Measurements from ENCODE around the gene SCN1B.

SCN1B gene

DNA sequence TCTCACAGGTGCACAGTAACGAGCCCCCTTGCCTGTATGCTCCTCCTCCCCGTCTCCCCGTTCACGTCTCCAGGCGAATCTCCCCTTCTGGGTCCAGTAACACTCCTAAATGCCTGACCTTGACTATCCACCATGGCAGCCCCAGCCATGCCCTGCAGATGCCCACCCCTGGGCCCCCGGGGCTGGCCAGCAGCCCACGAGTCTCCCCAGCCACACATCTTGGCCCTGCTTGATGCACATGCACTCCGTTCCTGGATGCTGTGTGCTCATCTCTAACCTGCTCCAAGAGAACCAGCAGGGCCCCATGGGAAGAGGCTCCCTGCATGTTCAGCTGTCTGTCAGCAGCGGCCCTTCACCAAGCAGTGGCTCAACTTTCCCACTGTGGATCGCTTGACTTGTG, 43.2 kb downstream of the SCN1B start:
- no peak overlapping the region for H2BK12ac ChIP-seq (ENCODE audit: low read length in 2 of 2)
- H3K14ac ChIP-seq (ENCODE audit: low read length in 2 of 2), result no peak overlapping the region
- H3K79me1 ChIP-seq (replicated peaks; ENCODE audit: low read length, poor library complexity, severe bottlenecking), result no peaks in the 10 kb centered on the region
- no peak overlapping the region for H3K27ac ChIP-seq (ENCODE audit: low read length, poor library complexity, severe bottlenecking)
- H4K8ac ChIP-seq (ENCODE audit: low read length), result no peak overlapping the region
- WGBS, result 72% methylated on average over 10 of the region's 10 CpGs
- no peak overlapping the region for H3K4me3 ChIP-seq (ENCODE audit: insufficient read depth in 1 of 2, low read depth in 1 of 2, low read length in 2 of 2)
- H3K4ac ChIP-seq (ENCODE audit: low read depth in 1 of 2, low read length in 2 of 2), result no peak overlapping the region
- no peak overlapping the region for H4K91ac ChIP-seq (ENCODE audit: low read length)
- H3K9me3 ChIP-seq (ENCODE audit: control insufficient read depth, low read length), result peaks cover 6% of the 10 kb centered on the region
- peaks cover 2% of the 10 kb centered on the region for H3K4me1 ChIP-seq (ENCODE audit: control insufficient read depth, insufficient read depth, low read depth, low read length)
- H2BK120ac ChIP-seq (ENCODE audit: low read depth, low read length), result no peak overlapping the region
- H3K27me3 ChIP-seq (ENCODE audit: control insufficient read depth in 1 of 2, insufficient read depth in 1 of 2, low read length in 2 of 2), result peaks cover 9 to 48% of the 10 kb centered on the region in 2 experiments
- no peak for DNase-seq
- H2BK5ac ChIP-seq (ENCODE audit: low read depth, low read length, poor library complexity, severe bottlenecking), result no peak overlapping the region
- H3K4me2 ChIP-seq (ENCODE audit: low read length, poor library complexity, severe bottlenecking), result no peak overlapping the region
- H2AK5ac ChIP-seq (ENCODE audit: low read length, severe bottlenecking), result no peak overlapping the region
- H3K23ac ChIP-seq (ENCODE audit: low read length in 2 of 2), result no peak overlapping the region
- H3K36me3 ChIP-seq (ENCODE audit: control insufficient read depth in 1 of 2, insufficient read depth in 2 of 2, low read depth in 1 of 2, low read length in 2 of 2), result no peaks in the 10 kb centered on the region
- no peak overlapping the region for H3K18ac ChIP-seq (ENCODE audit: low read depth in 1 of 2, low read length in 2 of 2)
- H2BK15ac ChIP-seq (ENCODE audit: low read depth, poor library complexity, severe bottlenecking), result no peak overlapping the region
- no peak overlapping the region for H2AFZ ChIP-seq (ENCODE audit: low read depth, low read length)
- no peak overlapping the region for H3K9ac ChIP-seq (ENCODE audit: low read length)

DNA sequence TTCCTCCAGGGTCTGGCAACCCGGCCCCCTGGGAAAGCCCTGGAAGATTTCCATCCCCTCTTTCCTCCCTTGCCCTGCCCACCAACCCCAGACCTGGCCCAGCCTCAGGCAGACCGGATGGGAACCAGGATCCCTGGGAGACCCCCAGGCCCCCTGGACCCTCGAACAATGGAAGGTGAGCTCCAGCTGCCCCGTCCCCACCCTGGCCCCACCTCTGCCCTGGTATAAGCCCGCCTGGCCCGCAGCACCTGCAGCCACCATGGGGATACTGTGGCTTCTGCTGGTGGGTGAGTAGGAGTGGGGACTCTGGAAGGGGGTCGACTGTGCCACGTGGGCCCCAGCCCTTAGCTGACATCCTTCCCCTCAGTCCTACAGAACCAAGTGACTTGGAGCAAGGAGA, 43.7 kb downstream of the SCN1B start:
- Histone ChIP-seq H3K36me3 (ENCODE audit: control insufficient read depth in 1 of 2, insufficient read depth in 2 of 2, low read depth in 1 of 2, low read length in 2 of 2) (no peaks in the 10 kb centered on the region), H4K8ac (ENCODE audit: low read length) (no peak overlapping the region), H2BK5ac (ENCODE audit: low read depth, low read length, poor library complexity, severe bottlenecking) (no peak overlapping the region), H2BK12ac (ENCODE audit: low read length in 2 of 2) (no peak overlapping the region), H3K9ac (ENCODE audit: low read length) (no peak overlapping the region), H3K23ac (ENCODE audit: low read length in 2 of 2) (no peak overlapping the region), H4K91ac (ENCODE audit: low read length) (peak overlapping the region; percentile 31), H2BK120ac (ENCODE audit: low read depth, low read length) (no peak overlapping the region), H3K4me1 (ENCODE audit: control insufficient read depth, insufficient read depth, low read depth, low read length) (no peaks in the 10 kb centered on the region), H2BK15ac (ENCODE audit: low read depth, poor library complexity, severe bottlenecking) (no peak overlapping the region), H3K18ac (ENCODE audit: low read depth in 1 of 2, low read length in 2 of 2) (no peak overlapping the region), H3K4me3 (ENCODE audit: insufficient read depth in 1 of 2, low read depth in 1 of 2, low read length in 2 of 2) (no peak overlapping the region), H3K4me2 (ENCODE audit: low read length, poor library complexity, severe bottlenecking) (no peak overlapping the region), H3K27me3 (ENCODE audit: control insufficient read depth in 1 of 2, insufficient read depth in 1 of 2, low read length in 2 of 2) (peaks cover 9 to 49% of the 10 kb centered on the region in 2 experiments), H3K9me3 (ENCODE audit: control insufficient read depth, low read length) (peaks cover 6% of the 10 kb centered on the region), H3K27ac (ENCODE audit: low read length, poor library complexity, severe bottlenecking) (no peak overlapping the region), H3K79me1 (replicated peaks; ENCODE audit: low read length, poor library complexity, severe bottlenecking) (no peaks in the 10 kb centered on the region), H3K14ac (ENCODE audit: low read length in 2 of 2) (no peak overlapping the region), H2AK5ac (ENCODE audit: low read length, severe bottlenecking) (no peak overlapping the region), H2AFZ (ENCODE audit: low read depth, low read length) (no peak overlapping the region), H3K4ac (ENCODE audit: low read depth in 1 of 2, low read length in 2 of 2) (no peak overlapping the region)
- WGBS, result 71% methylated on average over 5 of the region's 8 CpGs
- no peak for DNase-seq

DNA sequence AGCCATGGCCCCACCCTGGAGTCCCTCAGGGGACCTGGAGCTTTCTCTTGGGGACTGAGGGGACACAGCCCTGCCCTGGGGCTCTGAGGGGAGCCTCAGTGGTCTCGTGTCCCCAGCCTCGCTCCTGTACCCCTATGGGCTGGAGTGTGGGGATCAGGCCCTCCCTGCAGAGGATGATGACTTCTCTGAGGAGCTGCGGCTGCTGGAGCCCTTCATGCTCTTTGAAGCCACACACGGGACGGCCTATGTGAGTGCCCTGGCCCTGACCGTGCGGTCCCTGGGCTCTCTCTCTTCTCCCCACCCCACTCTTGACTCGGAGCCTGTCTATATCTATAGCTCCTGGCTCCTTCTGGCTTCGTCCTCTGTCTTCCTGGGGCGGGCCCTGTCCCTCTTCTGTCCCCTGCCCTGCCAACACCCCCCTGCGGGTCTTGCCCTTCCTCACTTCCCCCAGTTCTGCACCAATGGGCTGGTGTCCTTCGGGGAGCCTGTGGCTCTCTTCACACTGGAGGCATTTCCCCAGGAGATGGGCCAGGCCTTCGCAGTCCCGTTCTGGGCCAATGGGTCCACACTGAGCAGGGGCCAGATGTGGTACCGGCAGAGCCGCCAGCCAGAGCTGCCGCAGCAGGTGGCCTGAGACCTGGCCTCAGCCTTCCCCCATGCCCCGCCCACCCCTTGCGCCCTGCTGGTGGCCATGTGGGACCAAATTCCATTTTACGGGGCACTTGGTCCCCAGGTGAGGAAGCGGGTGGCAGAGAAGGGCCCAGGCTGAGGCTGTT, 44.3 kb downstream of the SCN1B start:
- 85% methylated on average over 21 of the region's 21 CpGs for WGBS
- peaks cover 9 to 51% of the 10 kb centered on the region in 2 experiments for H3K27me3 ChIP-seq (ENCODE audit: control insufficient read depth in 1 of 2, insufficient read depth in 1 of 2, low read length in 2 of 2)

DNA sequence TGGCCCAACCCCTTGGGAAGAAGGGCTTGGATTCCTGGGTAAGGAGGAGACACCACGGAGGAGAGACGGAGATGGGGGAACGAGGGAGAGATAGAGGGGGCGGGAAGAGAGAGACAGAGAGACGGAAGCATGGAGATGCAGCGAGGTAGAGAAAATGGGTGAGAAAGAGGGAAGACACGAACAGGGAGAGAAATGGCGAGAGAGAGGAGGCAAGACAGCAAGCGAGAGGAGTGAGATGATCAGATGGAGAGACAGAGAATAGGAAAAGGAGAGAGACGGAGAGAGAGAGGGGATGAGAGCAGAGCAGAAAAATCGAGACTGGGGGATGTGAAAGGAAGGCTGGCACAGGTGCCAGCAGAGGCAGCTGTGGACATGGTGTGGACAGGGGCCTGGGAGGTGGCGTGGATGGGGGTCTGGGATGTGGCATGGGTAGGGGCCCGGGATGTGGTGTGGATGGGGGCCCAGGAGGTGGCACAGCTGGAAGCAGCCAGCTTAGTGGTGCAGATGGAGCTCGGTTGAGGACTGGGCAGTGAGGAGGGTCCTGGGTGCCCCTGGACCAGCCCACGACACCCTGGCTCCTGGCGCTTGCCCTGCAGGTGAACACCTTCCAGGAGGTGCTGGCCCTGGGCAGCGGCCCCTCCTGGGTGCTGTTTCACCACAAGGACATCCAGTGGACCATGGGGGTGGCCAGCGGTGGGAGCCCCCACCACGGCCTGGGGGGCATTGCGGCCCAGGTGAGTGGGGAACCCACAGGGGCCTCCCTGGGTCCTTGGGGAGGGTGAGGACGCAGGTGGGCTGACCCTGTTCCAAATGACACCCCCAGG, 45.1 kb downstream of the SCN1B start:
- H3K9ac ChIP-seq (ENCODE audit: low read length), result no peak overlapping the region
- H3K14ac ChIP-seq (ENCODE audit: low read length in 2 of 2), result no peak overlapping the region
- H2AK5ac ChIP-seq (ENCODE audit: low read length, severe bottlenecking), result no peak overlapping the region
- no peaks in the 10 kb centered on the region for H3K79me1 ChIP-seq (replicated peaks; ENCODE audit: low read length, poor library complexity, severe bottlenecking)
- H3K4me3 ChIP-seq (ENCODE audit: insufficient read depth in 1 of 2, low read depth in 1 of 2, low read length in 2 of 2), result no peak overlapping the region
- H3K18ac ChIP-seq (ENCODE audit: low read depth in 1 of 2, low read length in 2 of 2), result no peak overlapping the region
- H3K4me2 ChIP-seq (ENCODE audit: low read length, poor library complexity, severe bottlenecking), result no peak overlapping the region
- H3K23ac ChIP-seq (ENCODE audit: low read length in 2 of 2), result no peak overlapping the region
- H2BK120ac ChIP-seq (ENCODE audit: low read depth, low read length), result no peak overlapping the region
- H3K27ac ChIP-seq (ENCODE audit: low read length, poor library complexity, severe bottlenecking), result no peak overlapping the region
- no peak for DNase-seq
- H2BK15ac ChIP-seq (ENCODE audit: low read depth, poor library complexity, severe bottlenecking), result no peak overlapping the region
- no peaks in the 10 kb centered on the region for H3K36me3 ChIP-seq (ENCODE audit: control insufficient read depth in 1 of 2, insufficient read depth in 2 of 2, low read depth in 1 of 2, low read length in 2 of 2)
- H2AFZ ChIP-seq (ENCODE audit: low read depth, low read length), result no peak overlapping the region
- H3K4ac ChIP-seq (ENCODE audit: low read depth in 1 of 2, low read length in 2 of 2), result no peak overlapping the region
- no peak overlapping the region for H4K91ac ChIP-seq (ENCODE audit: low read length)
- H3K27me3 ChIP-seq (ENCODE audit: control insufficient read depth in 1 of 2, insufficient read depth in 1 of 2, low read length in 2 of 2), result peaks cover 9 to 56% of the 10 kb centered on the region in 2 experiments
- WGBS, result 83% methylated on average over 21 of the region's 21 CpGs
- no peak overlapping the region for H2BK5ac ChIP-seq (ENCODE audit: low read depth, low read length, poor library complexity, severe bottlenecking)
- H2BK12ac ChIP-seq (ENCODE audit: low read length in 2 of 2), result no peak overlapping the region
- H3K9me3 ChIP-seq (ENCODE audit: control insufficient read depth, low read length), result peaks cover 4% of the 10 kb centered on the region
- no peak overlapping the region for H4K8ac ChIP-seq (ENCODE audit: low read length)
- H3K4me1 ChIP-seq (ENCODE audit: control insufficient read depth, insufficient read depth, low read depth, low read length), result no peaks in the 10 kb centered on the region

More for the DNA sequence above, 44.3 kb downstream of the SCN1B start:
- no peaks in the 10 kb centered on the region for H3K4me1 ChIP-seq (ENCODE audit: control insufficient read depth, insufficient read depth, low read depth, low read length)
- no peak overlapping the region for H3K4me3 ChIP-seq (ENCODE audit: insufficient read depth in 1 of 2, low read depth in 1 of 2, low read length in 2 of 2)
- no peak overlapping the region for H2AFZ ChIP-seq (ENCODE audit: low read depth, low read length)
- H3K14ac ChIP-seq (ENCODE audit: low read length in 2 of 2), result no peak overlapping the region
- no peak overlapping the region for H3K27ac ChIP-seq (ENCODE audit: low read length, poor library complexity, severe bottlenecking)
- no peak overlapping the region for H4K8ac ChIP-seq (ENCODE audit: low read length)
- H4K91ac ChIP-seq (ENCODE audit: low read length), result no peak overlapping the region
- H2BK5ac ChIP-seq (ENCODE audit: low read depth, low read length, poor library complexity, severe bottlenecking), result no peak overlapping the region
- no peaks in the 10 kb centered on the region for H3K79me1 ChIP-seq (replicated peaks; ENCODE audit: low read length, poor library complexity, severe bottlenecking)
- H3K18ac ChIP-seq (ENCODE audit: low read depth in 1 of 2, low read length in 2 of 2), result no peak overlapping the region
- H2AK5ac ChIP-seq (ENCODE audit: low read length, severe bottlenecking), result no peak overlapping the region
- H3K9ac ChIP-seq (ENCODE audit: low read length), result no peak overlapping the region
- no peak overlapping the region for H2BK120ac ChIP-seq (ENCODE audit: low read depth, low read length)
- no peak overlapping the region for H2BK12ac ChIP-seq (ENCODE audit: low read length in 2 of 2)
- H3K23ac ChIP-seq (ENCODE audit: low read length in 2 of 2), result no peak overlapping the region
- no peak overlapping the region for H3K4me2 ChIP-seq (ENCODE audit: low read length, poor library complexity, severe bottlenecking)
- H3K4ac ChIP-seq (ENCODE audit: low read depth in 1 of 2, low read length in 2 of 2), result no peak overlapping the region
- H3K9me3 ChIP-seq (ENCODE audit: control insufficient read depth, low read length), result peaks cover 6% of the 10 kb centered on the region
- H2BK15ac ChIP-seq (ENCODE audit: low read depth, poor library complexity, severe bottlenecking), result no peak overlapping the region
- no peaks in the 10 kb centered on the region for H3K36me3 ChIP-seq (ENCODE audit: control insufficient read depth in 1 of 2, insufficient read depth in 2 of 2, low read depth in 1 of 2, low read length in 2 of 2)
- DNase-seq, result no peak

Data from mesenchymal stem cell (in vitro differentiated cells and primary cell).